ENCODE measurements around the gene PAXX. TPM values are rescaled to one million over a fixed set of nuclear protein-coding genes. Genes with fewer than 3 reads are reported as not detected.

PAXX gene
- total RNA-seq, 1 donor from 2014 or later, result 51.4 TPM

- Mint-ChIP-seq H3K9me3 (ENCODE audit: unreplicated experiment) (no peaks in the 10 kb centered on the region), H3K4me1 (ENCODE audit: unreplicated experiment) (peaks cover 20% of the 10 kb centered on the region)
- TF ChIP-seq, protein P1, sequence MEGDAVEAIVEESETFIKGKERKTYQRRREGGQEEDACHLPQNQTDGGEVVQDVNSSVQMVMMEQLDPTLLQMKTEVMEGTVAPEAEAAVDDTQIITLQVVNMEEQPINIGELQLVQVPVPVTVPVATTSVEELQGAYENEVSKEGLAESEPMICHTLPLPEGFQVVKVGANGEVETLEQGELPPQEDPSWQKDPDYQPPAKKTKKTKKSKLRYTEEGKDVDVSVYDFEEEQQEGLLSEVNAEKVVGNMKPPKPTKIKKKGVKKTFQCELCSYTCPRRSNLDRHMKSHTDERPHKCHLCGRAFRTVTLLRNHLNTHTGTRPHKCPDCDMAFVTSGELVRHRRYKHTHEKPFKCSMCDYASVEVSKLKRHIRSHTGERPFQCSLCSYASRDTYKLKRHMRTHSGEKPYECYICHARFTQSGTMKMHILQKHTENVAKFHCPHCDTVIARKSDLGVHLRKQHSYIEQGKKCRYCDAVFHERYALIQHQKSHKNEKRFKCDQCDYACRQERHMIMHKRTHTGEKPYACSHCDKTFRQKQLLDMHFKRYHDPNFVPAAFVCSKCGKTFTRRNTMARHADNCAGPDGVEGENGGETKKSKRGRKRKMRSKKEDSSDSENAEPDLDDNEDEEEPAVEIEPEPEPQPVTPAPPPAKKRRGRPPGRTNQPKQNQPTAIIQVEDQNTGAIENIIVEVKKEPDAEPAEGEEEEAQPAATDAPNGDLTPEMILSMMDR (IDR thresholded peaks at IDR 0.05), result no peak
Observed at GRCh38 chr9:136961279-136962065, 30.8 kb upstream of the PAXX start.

GRCh38 chr9:136962163-136962562 is 30.1 kb upstream of the PAXX start:
- H3K4me3 Mint-ChIP-seq (ENCODE audit: unreplicated experiment), result no peak overlapping the region
- H3K27ac Mint-ChIP-seq (ENCODE audit: unreplicated experiment), result no peak overlapping the region
- no peaks in the 10 kb centered on the region for H3K9me3 Mint-ChIP-seq (ENCODE audit: unreplicated experiment)
- no peak for DNase-seq (ENCODE audit: extremely low spot score, unreplicated experiment)
- no peaks in the 10 kb centered on the region for H3K36me3 Mint-ChIP-seq (ENCODE audit: unreplicated experiment)
- H3K4me1 Mint-ChIP-seq (ENCODE audit: unreplicated experiment), result peaks cover 20% of the 10 kb centered on the region
- H3K27me3 Mint-ChIP-seq (ENCODE audit: unreplicated experiment), result peaks cover 3% of the 10 kb centered on the region
- TF ChIP-seq, protein P1 (IDR thresholded peaks at IDR 0.05), result no peak

More at GRCh38 chr9:136961279-136962065, 30.8 kb upstream of the PAXX start:
- H3K27ac Mint-ChIP-seq (ENCODE audit: unreplicated experiment), result no peak overlapping the region
- DNase-seq (ENCODE audit: extremely low spot score, unreplicated experiment), result no peak
- H3K4me3 Mint-ChIP-seq (ENCODE audit: unreplicated experiment), result no peak overlapping the region
- H3K36me3 Mint-ChIP-seq (ENCODE audit: unreplicated experiment), result no peaks in the 10 kb centered on the region
- H3K27me3 Mint-ChIP-seq (ENCODE audit: unreplicated experiment), result peaks cover 3% of the 10 kb centered on the region

GRCh38 chr9:136962701-136963248 is 29.4 kb upstream of the PAXX start:
- Mint-ChIP-seq H3K36me3 (ENCODE audit: unreplicated experiment) (no peaks in the 10 kb centered on the region), H3K4me3 (ENCODE audit: unreplicated experiment) (no peak overlapping the region), H3K4me1 (ENCODE audit: unreplicated experiment) (peaks cover 20% of the 10 kb centered on the region), H3K9me3 (ENCODE audit: unreplicated experiment) (no peaks in the 10 kb centered on the region), H3K27ac (ENCODE audit: unreplicated experiment) (no peak overlapping the region), H3K27me3 (ENCODE audit: unreplicated experiment) (peaks cover 3% of the 10 kb centered on the region)
- TF ChIP-seq, protein P1 (IDR thresholded peaks at IDR 0.05), result no peak
- no peak for DNase-seq (ENCODE audit: extremely low spot score, unreplicated experiment)

DNA sequence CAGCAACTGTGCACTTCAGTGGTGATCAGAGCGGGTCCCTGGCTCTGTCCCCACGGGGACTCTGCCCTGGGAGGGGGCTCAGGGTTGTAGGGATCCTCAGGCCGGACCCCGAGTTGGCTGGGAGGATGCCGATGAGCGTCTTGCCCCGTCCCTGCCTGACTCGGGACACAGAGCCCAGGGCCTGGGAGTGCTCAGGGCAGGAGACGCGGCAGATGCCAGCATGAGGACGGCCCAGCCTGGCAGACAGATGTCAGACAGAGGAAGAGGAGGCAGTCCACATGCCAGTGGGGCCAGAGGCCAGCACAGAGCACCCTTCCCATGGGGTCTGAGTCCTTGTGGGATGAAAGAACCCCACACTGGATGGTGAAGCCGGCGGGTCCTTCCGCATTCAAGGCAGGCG is 28.9 kb upstream of the PAXX start:
- Mint-ChIP-seq H3K9me3 (ENCODE audit: unreplicated experiment) (no peaks in the 10 kb centered on the region), H3K36me3 (ENCODE audit: unreplicated experiment) (no peaks in the 10 kb centered on the region), H3K4me3 (ENCODE audit: unreplicated experiment) (no peak overlapping the region), H3K27ac (ENCODE audit: unreplicated experiment) (no peak overlapping the region), H3K27me3 (ENCODE audit: unreplicated experiment) (peaks cover 3% of the 10 kb centered on the region), H3K4me1 (ENCODE audit: unreplicated experiment) (peaks cover 20% of the 10 kb centered on the region)
- TF ChIP-seq, protein P1 (IDR thresholded peaks at IDR 0.05), result no peak
- no peak for DNase-seq (ENCODE audit: extremely low spot score, unreplicated experiment)

DNA sequence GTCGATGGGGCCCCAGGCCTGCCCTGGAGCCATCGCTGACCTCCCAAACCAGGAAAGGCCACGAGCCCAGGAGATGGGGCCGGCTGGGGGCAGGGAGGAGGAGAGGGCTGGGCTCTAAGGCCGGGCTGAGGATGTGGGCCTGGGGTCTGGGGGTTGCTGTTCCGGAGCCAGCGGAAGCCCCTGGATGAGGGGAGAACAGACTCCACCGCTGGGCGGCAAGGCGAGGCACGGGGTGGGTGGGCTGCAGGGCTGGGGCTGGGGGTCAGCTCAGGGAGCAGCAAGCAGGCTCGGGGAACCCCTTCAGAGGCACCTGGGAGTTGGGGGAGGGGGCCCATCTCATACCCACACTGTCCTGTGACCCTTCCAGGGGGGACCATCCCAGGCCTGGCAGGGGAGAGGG is 28.5 kb upstream of the PAXX start:
- TF ChIP-seq, protein P1 (IDR thresholded peaks at IDR 0.05), result no peak
- H3K27me3 Mint-ChIP-seq (ENCODE audit: unreplicated experiment), result peaks cover 3% of the 10 kb centered on the region
- no peak for DNase-seq (ENCODE audit: extremely low spot score, unreplicated experiment)
- no peak overlapping the region for H3K4me3 Mint-ChIP-seq (ENCODE audit: unreplicated experiment)
- no peak overlapping the region for H3K27ac Mint-ChIP-seq (ENCODE audit: unreplicated experiment)
- H3K36me3 Mint-ChIP-seq (ENCODE audit: unreplicated experiment), result no peaks in the 10 kb centered on the region
- no peaks in the 10 kb centered on the region for H3K9me3 Mint-ChIP-seq (ENCODE audit: unreplicated experiment)
- peaks cover 20% of the 10 kb centered on the region for H3K4me1 Mint-ChIP-seq (ENCODE audit: unreplicated experiment)
